A673 (cell line): ENCODE measurements around the gene UGP2. TPM values are rescaled to one million over a fixed set of nuclear protein-coding genes. Genes with fewer than 3 reads are reported as not detected.

Source experiments
- BruUV-seq: library from RNA; stranded (reverse); fragments of 400-500 nt; replicated peaks from 2 replicates; lab custom pipeline; 2021; lab: Mats Ljungman, UMichigan
- CTCF ChIA-PET: fragments of 300-600 bp; sonication (Branson Sonifier 250); formaldehyde crosslinking; loops from one replicate; lab custom pipeline; 2022; ENCODE audit warnings: antibody characterized with exemption; lab: Charles Lee
- POLR2A ChIA-PET: fragments of 300-600 bp; sonication (Branson Sonifier 250); formaldehyde crosslinking; loops from one replicate; lab custom pipeline; 2022; ENCODE audit warnings: antibody characterized with exemption; ENCODE audit not compliant: low non-redundant PET; lab: Charles Lee
- DNase-seq: peaks from one replicate; pipeline ENCODE4 v3.0.0-alpha.2; 2015; ENCODE audit warnings: low spot score
- H3K27ac ChIP-seq: fragments of 200-600 bp; sonication (generic); 2 replicates; pipeline ENCODE4 v1.5.1; 2016; ENCODE audit warnings: mixed run types, low read depth, mild to moderate bottlenecking, mixed read lengths, antibody characterized with exemption, low read length; ENCODE audit not compliant: poor library complexity, severe bottlenecking
- H3K27me3 ChIP-seq: fragments of 200-600 bp; sonication (generic); replicated peaks from 2 replicates; pipeline ENCODE4 v1.6.1; 2017; ENCODE audit warnings: mixed run types, low read depth, mild to moderate bottlenecking, mixed read lengths, antibody characterized with exemption, low read length; ENCODE audit not compliant: insufficient read depth, poor library complexity
- H3K36me3 ChIP-seq: fragments of 200-600 bp; sonication (generic); 2 replicates; pipeline ENCODE4 v1.6.1; 2016; ENCODE audit warnings: mixed run types, mild to moderate bottlenecking, mixed read lengths, antibody characterized with exemption, low read length; ENCODE audit not compliant: insufficient read depth, poor library complexity, severe bottlenecking
- H3K4me1 ChIP-seq: fragments of 200-600 bp; sonication (generic); 2 replicates; pipeline ENCODE4 v1.6.1; 2017; ENCODE audit warnings: mixed run types, mild to moderate bottlenecking, mixed read lengths, antibody characterized with exemption, low read length; ENCODE audit not compliant: insufficient read depth, poor library complexity, severe bottlenecking
- H3K4me3 ChIP-seq: fragments of 200-600 bp; sonication (generic); 2 replicates; pipeline ENCODE4 v1.5.1; 2016; ENCODE audit warnings: low read depth, mixed run types, mild to moderate bottlenecking, mixed read lengths, low read length; ENCODE audit not compliant: poor library complexity, severe bottlenecking
- H3K9me3 ChIP-seq: fragments of 200-600 bp; sonication (generic); 2 replicates; pipeline ENCODE4 v1.6.1; 2016; ENCODE audit warnings: mixed run types, low read depth, mild to moderate bottlenecking, mixed read lengths, antibody characterized with exemption, low read length; ENCODE audit not compliant: poor library complexity, severe bottlenecking
- EZH2 ChIP-seq: fragments of 200-600 bp; sonication (generic); IDR thresholded peaks from 2 replicates; pipeline ENCODE4 v1.6.1; 2017; ENCODE audit warnings: borderline replicate concordance, low read depth, mild to moderate bottlenecking, mixed read lengths, antibody characterized with exemption, low read length; ENCODE audit not compliant: poor library complexity, severe bottlenecking
- intact Hi-C: fragments of 100-400 bp; cut with micrococcal nuclease; formaldehyde crosslinking; loops from one replicate; pipeline ENCODE4 v1.10.0; 2022; ENCODE audit not compliant: unreplicated experiment
- total RNA-seq: library from RNA; stranded (reverse); gene quantifications from 2 replicates; pipeline ENCODE4 v1.2.3, GENCODE V29; 2021
- TF ChIP-seq, protein P1 (sequence below): fragments of 300-800, 200-600 bp; sonication (generic); conservative IDR thresholded peaks from 2 replicates; pipeline ENCODE4 v1.5.1; 2017; ENCODE audit warnings: low read depth, mild to moderate bottlenecking, antibody characterized with exemption, low read length, moderate library complexity, mixed read lengths

UGP2 gene
- total RNA-seq, 1 experiment from 2014 or later = 60.3 TPM

DNA sequence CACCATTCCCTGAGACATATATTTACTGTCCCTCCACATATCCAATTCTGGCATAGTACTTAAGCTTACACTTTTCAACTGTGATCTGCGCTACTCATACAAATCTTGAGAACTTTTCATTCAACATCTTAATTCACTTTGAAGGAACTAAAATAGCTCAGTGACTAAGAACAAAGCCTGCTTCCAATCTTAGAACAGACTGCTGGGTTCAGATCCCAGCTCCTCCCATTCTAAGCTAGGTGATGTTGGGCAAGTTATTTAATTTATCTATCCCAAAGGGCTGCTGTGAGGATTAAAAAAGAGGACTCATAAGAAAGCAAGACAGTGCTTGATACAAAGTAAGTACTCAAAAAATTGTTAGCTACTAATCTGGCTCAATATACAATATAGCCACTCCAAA, 57.9 kb downstream of the UGP2 start:
- intact Hi-C loops = no loop called here
- POLR2A ChIA-PET = no interaction called here

DNA sequence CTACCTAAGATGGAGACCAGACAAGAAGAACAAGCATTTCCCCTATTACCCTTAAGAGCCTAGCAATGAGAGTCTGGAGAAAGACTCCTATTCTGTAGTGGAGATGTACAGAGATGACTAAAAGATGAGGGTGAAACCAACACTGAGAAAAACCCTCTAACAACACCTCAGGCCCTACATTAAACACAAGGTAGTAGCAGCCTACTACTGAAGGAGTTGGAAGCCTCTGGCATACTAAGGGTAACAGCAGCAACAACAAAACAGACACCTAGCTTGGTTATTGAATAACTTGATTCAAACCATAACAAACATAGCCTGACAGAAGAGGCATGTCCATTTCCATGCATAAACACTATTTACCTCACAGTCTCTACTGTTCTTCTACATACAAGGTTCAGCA, 60.5 kb downstream of the UGP2 start:
- ChIA-PET POLR2A (no interaction called here), CTCF (no interaction called here)
- BruUV-seq = no TSS peak
- Histone ChIP-seq H3K36me3 (peaks cover 17% of the 10 kb centered on the region), H3K4me1 (no peaks in the 10 kb centered on the region), H3K27me3 (no peaks in the 10 kb centered on the region), H3K9me3 (peaks cover 21% of the 10 kb centered on the region), H3K27ac (no peak overlapping the region), H3K4me3 (no peak overlapping the region)
- intact Hi-C loops = no loop called here
- TF ChIP-seq EZH2 = no peak
- TF ChIP-seq, protein P1, sequence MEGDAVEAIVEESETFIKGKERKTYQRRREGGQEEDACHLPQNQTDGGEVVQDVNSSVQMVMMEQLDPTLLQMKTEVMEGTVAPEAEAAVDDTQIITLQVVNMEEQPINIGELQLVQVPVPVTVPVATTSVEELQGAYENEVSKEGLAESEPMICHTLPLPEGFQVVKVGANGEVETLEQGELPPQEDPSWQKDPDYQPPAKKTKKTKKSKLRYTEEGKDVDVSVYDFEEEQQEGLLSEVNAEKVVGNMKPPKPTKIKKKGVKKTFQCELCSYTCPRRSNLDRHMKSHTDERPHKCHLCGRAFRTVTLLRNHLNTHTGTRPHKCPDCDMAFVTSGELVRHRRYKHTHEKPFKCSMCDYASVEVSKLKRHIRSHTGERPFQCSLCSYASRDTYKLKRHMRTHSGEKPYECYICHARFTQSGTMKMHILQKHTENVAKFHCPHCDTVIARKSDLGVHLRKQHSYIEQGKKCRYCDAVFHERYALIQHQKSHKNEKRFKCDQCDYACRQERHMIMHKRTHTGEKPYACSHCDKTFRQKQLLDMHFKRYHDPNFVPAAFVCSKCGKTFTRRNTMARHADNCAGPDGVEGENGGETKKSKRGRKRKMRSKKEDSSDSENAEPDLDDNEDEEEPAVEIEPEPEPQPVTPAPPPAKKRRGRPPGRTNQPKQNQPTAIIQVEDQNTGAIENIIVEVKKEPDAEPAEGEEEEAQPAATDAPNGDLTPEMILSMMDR = no peak
- DNase-seq = no peak

More for the DNA sequence above, 57.9 kb downstream of the UGP2 start:
- no peak overlapping the region for H3K27ac ChIP-seq
- no peak for TF ChIP-seq EZH2
- TF ChIP-seq, protein P1 = no peak
- no peaks in the 10 kb centered on the region for H3K4me1 ChIP-seq
- CTCF ChIA-PET = no interaction called here
- peaks cover 17% of the 10 kb centered on the region for H3K9me3 ChIP-seq
- peaks cover 17% of the 10 kb centered on the region for H3K36me3 ChIP-seq
- BruUV-seq = no TSS peak
- no peak overlapping the region for H3K4me3 ChIP-seq
- no peaks in the 10 kb centered on the region for H3K27me3 ChIP-seq
- DNase-seq = no peak

DNA sequence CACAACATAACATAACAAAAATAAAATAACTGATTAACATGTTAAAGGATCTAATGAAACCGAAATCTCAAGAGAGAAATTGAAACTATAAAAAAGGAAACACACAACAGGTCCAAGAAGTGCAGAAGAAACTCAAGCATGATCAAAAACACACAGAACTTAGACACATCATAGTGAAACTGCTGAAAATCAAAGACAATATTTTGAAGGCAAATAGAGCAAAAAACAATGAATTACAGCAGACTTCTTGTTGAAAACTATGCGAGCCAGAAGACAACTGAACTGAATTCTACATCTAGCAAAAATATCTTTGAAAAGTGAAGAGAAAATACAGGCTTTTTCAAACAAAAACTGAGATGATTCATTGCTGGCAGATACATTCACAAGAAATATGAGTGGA, 61.3 kb downstream of the UGP2 start:
- intact Hi-C loops = no loop called here
- ChIA-PET CTCF (no interaction called here), POLR2A (no interaction called here)
- no TSS peak for BruUV-seq
- Histone ChIP-seq H3K36me3 (peaks cover 17% of the 10 kb centered on the region), H3K27me3 (no peaks in the 10 kb centered on the region), H3K9me3 (peaks cover 21% of the 10 kb centered on the region), H3K4me1 (no peaks in the 10 kb centered on the region), H3K4me3 (no peak overlapping the region), H3K27ac (no peak overlapping the region)
- no peak for DNase-seq
- TF ChIP-seq, protein P1 = no peak
- no peak for TF ChIP-seq EZH2
